Measurements from ENCODE around the gene RARS2.

- TF ChIP-seq CTCF (IDR thresholded peaks at IDR 0.05; ENCODE audit: poor library complexity) (no peak), EZH2 (IDR thresholded peaks at IDR 0.05; ENCODE audit: borderline replicate concordance) (no peak), EZH2phosphoT487 (IDR thresholded peaks at IDR 0.05; ENCODE audit: low read depth, severe bottlenecking, unreplicated experiment) (no peak)
Observed at GRCh38 chr6:87628424-87628823, 38.6 kb upstream of the RARS2 start.
